Esophagus squamous epithelium (tissue), 4 donors: ENCODE measurements around the gene NIT2.

Source experiments
- CTCF ChIP-seq, 6 experiments: fragments of 450-650 bp in 4 of 6; fragments of 200-600 bp in 2 of 6; sonication (generic) in 2 of 6; IDR thresholded peaks; one replicate each; pipeline ENCODE4 v1.5.1; 2016 to 2019; ENCODE audit warnings: antibody characterized with exemption in 6 of 6, mild to moderate bottlenecking in 4 of 6, moderate library complexity in 4 of 6
- POLR2A ChIP-seq, 4 donors: fragments of 450-650 bp; IDR thresholded peaks; one replicate each; pipeline ENCODE4 v1.6.1; 2017; ENCODE audit warnings: antibody characterized with exemption in 4 of 4, mild to moderate bottlenecking in 4 of 4, moderate library complexity in 3 of 4

GRCh38 chr3:100404250-100404548, 69.6 kb downstream of the NIT2 start:
- no peak for TF ChIP-seq POLR2A (IDR thresholded peaks at IDR 0.05)
- no peak for TF ChIP-seq CTCF (IDR thresholded peaks at IDR 0.05)
